Measurements from ENCODE around the gene CD28.

CD28 gene

DNA sequence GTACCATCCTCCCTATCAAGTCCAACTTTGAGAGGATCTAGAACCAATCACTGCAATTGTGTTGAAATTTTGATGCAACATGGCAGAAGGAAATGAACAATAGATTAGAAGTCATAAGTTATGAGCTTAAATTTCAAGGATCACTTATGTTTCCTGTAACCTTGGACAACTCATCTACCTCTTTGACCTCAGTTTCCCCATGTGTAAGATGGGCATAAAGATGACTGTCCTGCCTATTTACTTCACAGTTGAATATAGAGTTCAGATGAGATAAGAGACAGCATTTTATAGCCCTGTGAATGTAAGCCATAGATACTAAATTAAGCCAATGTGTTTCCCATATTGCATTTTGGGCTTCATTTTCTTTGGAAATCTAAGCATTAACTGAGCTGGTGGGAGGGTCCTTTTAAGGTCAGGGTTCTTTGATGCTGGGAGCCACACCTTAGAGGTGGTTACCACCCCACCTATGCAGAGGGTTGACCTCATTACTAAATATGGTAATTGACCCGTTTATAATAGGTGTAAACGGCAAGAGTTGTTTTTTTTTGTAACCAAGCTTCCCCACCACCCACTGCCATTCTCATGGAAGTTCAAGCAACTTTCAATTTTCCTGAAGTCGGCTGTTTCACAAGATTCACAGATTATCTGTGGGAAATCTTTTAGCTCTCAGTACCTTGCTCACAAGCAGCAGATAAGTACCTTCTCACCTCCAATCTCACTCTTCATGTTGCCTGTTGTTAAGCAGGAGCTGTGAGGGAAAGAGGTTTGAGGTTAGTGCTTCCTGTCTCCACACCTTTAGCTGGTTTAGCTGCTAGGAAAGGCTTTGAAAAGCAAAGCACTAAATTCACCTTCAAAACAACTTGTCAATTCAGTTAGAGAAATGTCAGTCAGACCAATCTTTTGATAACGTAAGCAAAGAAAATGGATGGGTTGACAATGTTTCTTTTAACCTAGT lies 13.3 kb downstream of the CD28 start:
- no peak for DNase-seq

DNA sequence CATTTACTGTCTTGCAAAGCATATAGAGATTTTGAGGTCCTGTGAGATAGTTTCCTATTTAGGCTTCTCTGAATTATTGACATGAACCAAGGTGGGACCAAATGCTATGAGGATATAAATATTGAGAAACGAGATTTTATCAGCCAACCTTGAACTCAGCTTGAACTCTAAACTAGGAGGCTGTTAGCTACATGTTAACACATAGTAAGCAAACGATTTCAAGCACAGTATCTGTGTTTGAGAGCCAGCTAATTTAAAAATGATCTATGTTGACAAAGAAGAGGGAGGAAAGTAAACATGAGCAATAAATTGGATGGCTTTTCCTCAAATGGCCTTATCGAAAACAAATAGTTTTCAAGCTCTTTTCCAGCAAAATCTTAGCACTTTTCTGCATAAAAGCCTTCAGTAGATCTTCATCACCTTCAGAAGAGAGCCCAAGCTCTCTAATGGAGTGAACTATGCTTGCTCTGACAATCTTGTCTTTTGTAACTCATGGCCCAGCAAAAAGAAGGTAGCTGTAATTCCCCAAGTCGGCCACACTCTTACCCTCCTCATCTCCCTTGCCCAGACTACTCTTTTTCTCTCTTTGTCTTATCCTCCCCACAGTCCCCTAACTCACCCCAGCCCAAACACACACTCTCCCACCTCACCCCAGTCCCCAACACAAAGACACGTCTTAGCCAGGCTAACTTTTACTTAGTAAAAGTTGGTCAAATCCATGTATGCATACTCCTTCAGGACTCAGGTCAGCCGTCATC lies 14.7 kb downstream of the CD28 start:
- no peak for DNase-seq

DNA sequence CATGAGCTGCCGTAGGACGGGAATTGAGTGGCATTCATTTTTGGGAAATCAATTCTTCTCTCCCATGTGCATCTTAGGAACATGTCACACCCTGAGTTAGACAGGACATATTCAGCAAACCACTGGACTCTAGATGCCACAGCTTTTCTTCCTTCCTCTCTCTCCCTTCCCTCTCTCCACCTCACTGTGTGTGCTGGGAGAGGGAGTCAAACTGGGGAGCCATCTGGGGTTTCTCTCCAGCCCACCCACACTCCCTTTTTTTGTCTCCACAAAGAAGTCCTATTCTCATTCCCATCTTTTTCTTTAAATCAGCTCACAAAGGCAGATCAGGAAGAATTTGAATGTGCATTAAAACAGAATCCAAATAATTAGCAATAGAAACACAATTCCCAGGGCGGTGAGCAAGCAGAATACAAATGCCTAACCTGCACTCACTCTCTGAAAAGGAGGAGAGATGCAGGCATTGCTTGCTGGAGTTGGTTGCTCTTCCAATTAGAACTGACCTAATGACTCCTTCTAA lies 15.4 kb downstream of the CD28 start:
- no peak for DNase-seq

DNA sequence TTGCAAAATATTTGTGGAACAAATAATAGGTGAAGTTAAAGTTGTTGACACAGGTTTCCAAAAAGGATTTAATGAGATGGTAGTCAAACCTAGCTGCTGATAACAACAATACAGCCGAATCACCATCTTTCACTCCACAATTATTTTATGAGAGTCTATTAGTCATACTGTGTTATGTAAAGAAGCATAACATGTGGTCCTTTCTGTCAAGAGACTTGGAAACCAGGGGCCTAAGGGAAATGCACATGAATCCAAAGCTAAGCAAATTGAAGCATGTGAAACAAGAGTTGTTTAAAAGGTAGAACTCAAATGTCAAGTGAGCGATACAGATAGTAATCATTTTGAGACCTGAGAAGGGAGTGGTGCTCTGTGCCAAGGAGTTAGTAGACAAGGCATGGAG lies 16.0 kb downstream of the CD28 start:
- no peak for DNase-seq

DNA sequence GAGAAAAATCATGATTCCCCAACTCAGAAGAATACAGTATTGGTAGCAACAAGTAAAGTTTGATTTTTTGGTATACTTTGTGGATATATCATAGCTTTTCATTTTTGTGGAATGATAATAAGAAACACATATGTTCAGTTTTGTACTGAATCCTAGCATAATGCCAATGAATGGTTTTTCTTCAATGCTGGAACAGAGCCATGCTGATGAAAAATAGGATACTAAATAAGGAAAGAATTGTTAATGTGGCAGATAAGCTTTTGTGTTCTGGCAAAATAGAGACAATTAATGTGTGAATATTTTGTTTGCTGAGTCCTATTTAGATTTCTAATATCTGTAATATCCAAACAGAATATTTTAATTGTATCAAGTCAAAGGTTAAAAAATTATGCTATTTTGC lies 21.9 kb downstream of the CD28 start:
- DNase-seq, result no peak

DNA sequence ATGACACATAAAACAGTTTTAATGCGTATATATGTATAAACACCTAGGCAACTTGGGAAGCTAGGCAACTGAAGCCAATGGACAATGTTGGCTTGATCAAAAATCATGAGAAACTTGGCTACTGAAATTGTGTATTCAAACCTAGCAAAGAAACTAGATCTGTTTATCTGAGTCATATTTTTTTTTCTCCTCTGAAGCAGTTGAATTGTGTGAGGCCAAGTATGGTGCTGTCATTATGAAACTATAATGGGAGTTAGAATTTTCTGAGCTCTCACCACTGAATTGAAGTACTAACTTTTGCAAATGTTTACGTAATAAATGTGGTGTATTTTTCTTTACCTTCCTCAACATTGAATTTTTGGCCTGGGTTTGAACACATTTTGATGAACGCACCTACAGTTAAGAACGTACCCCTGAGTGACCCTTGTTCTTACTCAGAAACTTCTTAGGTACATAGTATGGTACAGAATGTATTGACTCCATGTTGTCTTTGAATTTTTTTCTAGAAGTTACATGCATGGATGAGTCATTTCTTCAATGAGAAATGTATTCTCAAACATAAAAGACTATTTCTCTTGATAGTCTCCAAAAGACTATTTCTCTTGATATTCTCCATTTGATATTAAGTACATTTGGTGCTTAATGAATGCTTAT lies 23.8 kb downstream of the CD28 start:
- DNase-seq, result no peak

DNA sequence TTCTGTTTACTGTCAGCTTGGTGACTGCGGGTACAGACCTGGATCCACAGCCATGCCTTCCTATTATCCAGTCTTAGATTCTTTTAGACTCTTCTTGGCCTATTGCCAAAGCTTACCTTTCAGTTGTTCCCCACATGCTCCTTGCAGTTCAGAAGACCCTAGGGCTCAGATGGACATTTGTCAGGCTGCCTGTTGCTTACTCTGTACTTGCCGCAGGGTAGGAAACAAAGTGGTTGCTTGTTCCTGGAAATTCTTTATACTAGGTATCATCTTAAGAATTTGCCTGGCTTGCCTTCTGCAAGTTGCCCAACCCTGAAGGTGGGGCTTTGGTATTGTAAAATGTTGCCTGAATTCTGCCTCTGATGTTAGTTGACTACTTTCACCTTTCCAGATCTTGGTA lies 24.4 kb downstream of the CD28 start:
- DNase-seq, result no peak

DNA sequence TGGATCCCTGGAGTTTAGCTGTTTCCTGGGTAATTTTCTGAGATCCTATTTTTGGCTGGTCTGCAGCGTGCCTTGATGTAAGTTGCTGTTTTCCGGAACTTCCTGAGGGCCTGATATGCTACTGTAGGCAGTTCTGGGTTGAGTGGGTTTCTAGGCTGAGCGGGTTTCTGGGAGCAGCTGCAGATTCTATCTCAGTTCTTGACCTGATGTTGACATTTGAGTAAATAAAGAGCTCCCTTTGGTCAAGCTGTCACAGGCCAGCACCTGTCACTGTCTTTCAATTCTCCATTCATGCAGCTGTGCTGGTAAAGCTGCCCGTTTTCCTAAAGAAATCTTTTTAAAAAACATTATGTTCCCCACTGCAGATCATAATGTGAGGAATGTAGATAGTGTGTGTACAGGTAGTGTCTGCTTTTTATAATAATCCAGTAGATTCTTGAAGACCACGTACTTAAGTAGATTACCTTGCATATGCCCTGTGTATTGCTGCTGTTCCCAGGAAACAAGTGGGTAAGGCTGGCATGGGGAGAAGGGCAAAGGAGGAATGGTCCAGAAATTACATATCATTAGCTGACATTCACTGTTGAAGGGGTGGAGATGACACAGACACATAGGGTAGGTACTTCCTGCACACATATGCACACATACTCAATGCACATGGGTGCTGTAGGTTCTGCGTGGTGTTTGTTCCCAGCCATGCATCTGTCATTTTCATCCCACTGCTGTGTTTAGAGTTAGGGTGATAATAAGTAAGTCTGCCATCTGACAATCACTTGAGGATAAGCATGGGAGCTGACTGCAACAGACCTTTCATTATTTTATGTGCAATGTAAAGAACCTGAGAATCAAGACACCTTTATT lies 25.9 kb downstream of the CD28 start:
- no peak for DNase-seq

DNA sequence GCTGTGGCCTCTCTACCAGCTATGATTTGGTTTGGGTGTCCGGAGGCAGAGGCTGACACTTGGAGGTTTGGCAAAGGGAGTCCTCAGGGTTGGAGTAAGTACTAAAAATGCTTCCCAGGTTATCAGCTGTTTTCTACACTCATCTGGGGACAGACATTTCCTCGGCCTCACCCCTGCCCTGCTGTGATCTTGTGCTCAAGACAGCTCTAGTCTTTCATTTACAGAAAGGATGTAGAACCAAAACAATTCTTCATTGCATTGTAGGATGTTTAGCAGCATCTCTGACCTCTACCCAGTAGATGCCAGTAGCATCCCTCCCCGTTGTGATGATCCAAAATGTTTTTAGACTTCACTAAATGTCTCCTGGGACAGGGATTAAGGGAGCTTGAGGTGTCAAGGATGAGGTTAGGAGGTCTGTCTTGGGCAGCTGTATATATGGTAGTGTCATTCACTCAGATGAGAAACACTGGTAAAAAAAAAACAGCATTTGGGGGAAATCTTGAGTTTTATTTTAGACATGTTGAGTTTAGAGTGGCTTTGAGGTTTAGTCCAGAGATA lies 26.6 kb downstream of the CD28 start:
- no peak for DNase-seq

DNA sequence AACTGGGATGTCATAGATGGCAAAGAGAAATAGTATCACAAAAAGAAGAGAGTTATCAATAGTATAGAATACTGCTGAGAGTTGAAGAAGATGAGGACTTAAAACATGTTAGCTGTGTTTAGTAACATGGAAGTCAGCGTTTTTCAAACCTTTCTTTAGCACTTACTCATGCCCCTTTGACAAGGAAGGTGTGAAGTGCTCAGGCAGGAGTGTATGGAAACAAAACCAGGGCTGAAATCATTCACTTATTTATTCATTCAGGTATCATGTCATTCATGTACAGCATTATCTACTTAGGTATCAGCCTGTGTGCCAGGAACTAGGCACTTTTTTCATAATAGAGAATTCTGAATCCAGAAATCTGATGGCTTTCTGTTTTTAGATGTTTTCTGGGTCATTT lies 27.2 kb downstream of the CD28 start:
- no peak for DNase-seq

DNA sequence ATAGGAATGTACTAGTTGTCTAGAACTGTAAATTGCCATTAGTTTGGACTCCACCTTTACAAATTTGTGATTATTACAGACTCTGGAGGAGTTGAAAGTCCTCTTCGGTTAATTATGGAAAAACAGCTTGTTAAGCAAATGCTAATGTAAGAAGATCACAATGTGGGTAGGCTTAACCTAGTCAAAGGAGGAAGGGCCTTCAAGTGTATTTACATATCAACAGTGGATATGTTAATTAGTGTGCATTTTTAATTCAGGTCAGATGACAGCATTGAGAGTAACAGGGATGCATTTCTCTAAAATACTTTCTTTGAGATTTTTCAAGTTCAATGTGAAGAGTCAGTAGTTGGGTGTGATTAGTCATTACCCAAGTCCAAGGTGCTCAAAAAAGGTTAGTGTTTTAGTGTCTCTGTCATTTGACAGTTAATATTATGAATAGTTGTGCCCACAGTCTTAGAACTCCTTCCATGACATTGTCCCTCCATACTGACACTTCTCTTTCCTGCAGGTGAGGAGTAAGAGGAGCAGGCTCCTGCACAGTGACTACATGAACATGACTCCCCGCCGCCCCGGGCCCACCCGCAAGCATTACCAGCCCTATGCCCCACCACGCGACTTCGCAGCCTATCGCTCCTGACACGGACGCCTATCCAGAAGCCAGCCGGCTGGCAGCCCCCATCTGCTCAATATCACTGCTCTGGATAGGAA lies 28.0 kb downstream of the CD28 start:
- DNase-seq, result no peak

DNA sequence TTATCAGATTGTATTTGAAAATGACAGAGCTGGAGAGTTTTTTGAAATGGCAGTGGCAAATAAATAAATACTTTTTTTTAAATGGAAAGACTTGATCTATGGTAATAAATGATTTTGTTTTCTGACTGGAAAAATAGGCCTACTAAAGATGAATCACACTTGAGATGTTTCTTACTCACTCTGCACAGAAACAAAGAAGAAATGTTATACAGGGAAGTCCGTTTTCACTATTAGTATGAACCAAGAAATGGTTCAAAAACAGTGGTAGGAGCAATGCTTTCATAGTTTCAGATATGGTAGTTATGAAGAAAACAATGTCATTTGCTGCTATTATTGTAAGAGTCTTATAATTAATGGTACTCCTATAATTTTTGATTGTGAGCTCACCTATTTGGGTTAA lies 30.9 kb downstream of the CD28 start:
- DNase-seq, result no peak

DNA sequence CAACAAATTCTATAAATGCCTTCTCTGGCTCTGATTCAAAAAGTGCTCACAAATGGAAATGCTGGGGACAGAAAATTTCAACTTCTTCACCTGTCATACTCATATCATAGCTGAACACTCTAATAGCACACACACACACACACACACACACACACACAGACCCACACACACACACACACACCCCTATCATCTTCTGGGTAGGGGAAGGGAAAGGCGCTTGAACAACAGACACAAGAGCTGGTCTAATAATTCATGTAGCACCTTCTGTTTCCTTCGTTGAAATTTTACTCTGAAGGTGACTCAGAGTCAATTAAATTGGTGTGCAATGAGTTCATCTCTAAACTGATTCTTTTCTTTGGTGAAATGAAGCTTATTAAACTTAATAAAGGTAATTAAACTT lies 32.9 kb downstream of the CD28 start:
- DNase-seq, result no peak

DNA sequence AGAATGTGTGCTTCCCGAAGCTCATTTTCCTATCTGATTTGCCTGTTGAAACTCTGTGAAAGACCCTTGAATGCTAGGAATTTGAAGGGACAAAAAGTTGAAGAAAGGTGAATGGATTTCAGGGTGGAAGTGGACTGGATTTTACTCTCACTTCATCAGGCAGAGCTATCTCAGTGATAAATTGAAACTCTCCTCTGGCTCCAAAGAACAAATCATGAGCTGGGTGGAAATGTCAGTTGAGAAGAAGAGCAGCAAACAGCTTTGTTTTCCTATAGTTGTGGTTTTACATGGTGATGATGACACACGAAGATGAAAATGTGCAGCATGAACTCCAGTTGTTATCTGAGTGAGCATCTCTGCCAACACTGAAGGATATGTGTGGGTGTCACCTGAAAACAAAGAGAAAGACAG lies 34.4 kb downstream of the CD28 start:
- no peak for DNase-seq

DNA sequence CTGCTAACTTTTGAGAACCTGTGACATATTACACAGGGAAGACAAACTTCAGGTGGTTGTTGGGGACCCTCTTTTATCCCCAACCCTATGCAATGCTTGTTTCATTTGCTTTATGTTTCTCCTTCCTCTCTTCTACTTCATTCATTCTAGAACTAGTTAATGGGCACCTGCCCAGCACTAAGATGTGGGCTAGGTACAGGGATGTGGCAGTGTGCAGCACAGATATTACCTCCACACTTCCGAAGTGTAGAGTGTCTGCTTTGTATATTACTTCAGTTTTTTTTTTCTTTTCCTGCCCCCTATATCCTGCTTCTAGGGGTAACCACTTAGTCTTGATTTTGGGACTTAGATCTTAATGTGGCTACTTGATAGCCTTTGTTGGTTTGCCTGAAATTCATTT lies 35.1 kb downstream of the CD28 start:
- DNase-seq, result no peak

DNA sequence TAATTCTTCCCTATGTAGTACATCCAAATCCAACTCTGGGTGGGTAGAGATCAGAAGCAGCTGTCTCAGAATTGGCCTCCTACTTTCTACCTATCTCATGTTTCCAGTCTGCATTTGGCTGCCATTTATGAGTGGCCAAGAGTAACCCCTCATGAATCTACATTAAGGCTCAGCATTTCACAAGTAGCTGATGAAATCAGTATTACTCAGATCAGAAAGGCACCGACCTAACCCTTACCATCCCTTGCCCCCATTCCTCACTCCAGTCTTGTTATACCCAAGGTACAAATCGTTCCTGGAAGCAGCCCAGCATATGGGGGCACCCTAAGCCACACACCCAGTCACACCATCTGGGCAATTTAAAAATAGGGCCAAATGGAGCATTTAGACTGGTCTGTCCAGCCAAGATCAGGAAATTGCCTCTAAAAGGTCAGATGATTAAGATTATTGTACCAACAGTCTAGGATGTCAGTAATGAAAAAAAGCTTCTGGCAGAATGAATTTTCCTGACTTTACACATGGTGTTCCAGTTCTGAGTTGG lies 37.1 kb downstream of the CD28 start:
- no peak for DNase-seq

DNA sequence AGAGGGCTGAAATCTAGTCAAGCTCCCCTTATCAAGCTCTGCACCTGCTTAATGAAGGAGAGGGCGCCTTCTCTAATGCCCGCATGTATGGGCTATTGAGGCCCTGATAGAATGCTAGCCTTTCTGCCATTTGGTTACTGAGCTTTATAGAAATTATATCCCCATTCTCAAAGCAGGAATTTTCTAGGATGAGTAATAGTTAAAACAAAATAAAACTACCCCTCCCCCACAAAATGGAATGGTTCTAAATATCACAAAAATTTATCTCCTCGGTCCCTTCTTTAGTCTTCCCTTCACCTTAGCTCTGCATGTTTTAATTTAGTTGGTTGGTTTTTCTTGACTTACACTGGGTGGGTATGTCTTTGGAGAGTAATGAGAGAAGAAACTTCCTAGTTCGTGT lies 37.7 kb downstream of the CD28 start:
- no peak for DNase-seq

DNA sequence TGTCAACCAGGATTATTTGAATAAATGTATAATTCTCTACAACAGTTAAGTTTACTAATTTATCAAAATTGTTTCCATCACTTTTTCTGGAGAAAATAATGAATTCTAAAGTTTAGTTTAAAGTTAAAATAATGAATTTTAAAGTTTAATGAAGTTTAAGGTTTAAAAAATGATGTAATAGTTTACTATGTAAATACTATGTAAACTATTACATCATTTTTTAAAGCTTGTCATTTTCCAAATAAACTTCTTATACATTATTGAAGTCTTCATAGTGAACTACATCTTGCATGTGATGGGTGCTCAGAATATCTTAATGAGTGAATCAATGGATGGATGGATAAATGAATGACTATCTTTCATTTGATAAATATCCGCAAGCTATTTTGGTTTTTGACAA lies 38.8 kb downstream of the CD28 start:
- no peak for DNase-seq

DNA sequence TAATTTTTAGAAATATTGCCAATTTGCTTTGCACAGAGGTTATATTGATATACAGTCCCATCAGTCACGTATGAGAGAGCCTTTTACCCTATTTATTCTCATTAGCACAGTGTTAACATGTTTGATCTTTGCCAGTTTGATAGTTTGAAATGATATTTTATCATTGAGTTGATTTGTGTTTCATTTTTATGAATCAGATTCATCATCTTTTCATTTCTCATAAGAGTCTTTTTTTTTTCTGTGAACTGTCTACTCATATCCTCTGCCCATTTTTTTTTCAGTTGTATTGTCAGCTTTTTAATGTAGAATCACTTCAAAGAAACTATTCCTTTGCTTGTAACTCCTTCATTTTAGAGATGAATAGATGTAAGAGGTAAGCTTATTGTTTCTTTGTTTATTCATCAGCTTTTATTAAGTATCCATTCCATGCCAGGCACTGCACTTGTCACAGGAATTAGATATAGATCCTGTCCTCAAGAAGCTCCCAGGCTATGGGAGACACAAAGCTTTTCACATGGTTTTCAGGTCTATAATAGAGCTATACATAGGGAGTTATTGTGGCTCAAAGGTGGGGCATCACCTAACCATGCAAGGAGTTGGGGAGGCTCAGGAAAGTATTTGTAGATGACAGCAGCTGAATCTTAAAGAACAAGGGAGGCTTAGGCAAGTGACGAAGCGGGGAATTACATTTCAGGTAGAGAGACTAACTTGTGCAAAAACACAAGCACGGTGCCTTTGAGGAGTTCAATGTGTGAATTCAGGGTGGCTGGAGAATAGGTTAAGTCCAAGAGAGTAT lies 42.1 kb downstream of the CD28 start:
- DNase-seq, result no peak

DNA sequence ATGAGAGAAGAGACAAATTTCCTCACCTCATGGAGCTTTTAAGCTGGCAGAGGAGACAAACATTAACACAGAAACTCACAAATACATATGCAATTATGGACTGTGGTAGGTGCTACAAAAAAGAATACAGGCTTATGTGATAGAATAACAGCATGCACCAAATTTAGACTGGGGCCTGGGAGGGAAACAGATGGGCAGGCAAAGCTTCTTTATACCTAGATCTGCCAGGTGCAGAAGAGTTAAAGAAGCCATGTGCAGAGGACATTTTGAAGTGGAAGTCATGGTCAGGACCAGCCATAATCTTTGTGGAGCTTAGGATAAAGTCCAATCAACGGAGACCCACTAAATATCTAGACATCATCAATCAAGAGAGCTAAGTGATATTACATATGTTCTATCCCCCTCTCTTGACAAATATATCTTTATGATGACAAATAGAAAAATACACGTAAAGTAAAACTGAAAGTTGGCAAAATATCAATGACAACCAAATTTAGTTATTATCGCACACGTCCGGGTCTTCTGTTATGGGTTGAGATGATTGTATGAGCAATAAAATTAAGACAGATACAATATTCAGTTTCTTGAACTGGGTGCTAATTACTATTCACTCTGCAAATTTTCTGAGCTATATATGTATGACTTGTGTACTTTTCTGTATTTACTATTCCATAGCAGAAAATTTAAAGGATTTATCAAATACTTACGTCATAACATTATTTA lies 44.1 kb downstream of the CD28 start:
- DNase-seq, result no peak
